SK-N-SH treated with all-trans-retinoic acid at 6 μM for 48 hours (cell line): ENCODE data around the gene MS4A14.

Experiments
- BACH2 ChIP-seq: fragments of 250-450 bp; sonication (Bioruptor Pico); IDR thresholded peaks from 2 replicates; pipeline ENCODE4 v1.9.0; 2021; ENCODE audit warnings: mild to moderate bottlenecking, borderline replicate concordance
- PPARA ChIP-seq: fragments of 250-450 bp; sonication (Bioruptor Pico); IDR thresholded peaks from 2 replicates; pipeline ENCODE4 v1.5.0; 2020; ENCODE audit warnings: mild to moderate bottlenecking, borderline replicate concordance
- TF ChIP-seq, protein P1 (sequence below): fragments of 250-450 bp; sonication (Bioruptor Pico); IDR thresholded peaks from 2 replicates; pipeline ENCODE4 v1.5.1; 2020; ENCODE audit warnings: low read depth, mild to moderate bottlenecking, moderate library complexity
- TF ChIP-seq, protein P2 (sequence below): fragments of 250-450 bp; sonication (Bioruptor Pico); IDR thresholded peaks from 2 replicates; pipeline ENCODE4 v1.8.0; 2020; ENCODE audit warnings: mild to moderate bottlenecking, moderate library complexity, borderline replicate concordance

DNA sequence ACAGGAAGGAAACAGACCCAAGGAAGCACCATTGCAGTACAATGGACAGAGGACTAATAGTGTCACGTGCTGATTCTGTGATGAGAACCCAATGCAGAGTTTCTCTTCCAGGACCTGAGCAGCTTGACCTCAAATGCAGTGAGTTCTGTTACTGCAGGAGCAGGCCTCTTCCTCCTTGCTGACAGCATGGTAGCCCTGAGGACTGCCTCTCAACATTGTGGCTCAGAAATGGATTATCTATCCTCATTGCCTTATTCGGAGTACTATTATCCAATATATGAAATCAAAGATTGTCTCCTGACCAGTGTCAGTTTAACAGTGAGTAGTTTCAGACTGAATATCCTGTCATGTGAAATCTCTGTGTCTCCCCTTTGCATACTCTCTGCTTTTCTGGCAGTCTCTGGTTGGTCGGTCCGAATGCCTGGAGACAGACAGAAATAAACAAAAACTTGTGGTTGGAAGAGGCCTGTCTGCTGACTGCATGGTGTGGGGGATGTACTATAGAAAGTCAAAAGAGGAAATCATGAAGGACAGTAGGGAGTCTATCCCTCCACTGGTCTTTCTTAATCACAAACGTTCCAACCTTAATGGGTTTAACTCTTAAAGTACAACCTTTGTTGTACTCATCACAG, 6.9 kb upstream of the MS4A14 start:
- TF ChIP-seq PPARA (CRISPR knock-in tag): no peak
- TF ChIP-seq, protein P1, sequence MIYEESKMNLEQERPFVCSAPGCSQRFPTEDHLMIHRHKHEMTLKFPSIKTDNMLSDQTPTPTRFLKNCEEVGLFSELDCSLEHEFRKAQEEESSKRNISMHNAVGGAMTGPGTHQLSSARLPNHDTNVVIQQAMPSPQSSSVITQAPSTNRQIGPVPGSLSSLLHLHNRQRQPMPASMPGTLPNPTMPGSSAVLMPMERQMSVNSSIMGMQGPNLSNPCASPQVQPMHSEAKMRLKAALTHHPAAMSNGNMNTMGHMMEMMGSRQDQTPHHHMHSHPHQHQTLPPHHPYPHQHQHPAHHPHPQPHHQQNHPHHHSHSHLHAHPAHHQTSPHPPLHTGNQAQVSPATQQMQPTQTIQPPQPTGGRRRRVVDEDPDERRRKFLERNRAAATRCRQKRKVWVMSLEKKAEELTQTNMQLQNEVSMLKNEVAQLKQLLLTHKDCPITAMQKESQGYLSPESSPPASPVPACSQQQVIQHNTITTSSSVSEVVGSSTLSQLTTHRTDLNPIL (CRISPR knock-in tag): no peak
- TF ChIP-seq, protein P2, sequence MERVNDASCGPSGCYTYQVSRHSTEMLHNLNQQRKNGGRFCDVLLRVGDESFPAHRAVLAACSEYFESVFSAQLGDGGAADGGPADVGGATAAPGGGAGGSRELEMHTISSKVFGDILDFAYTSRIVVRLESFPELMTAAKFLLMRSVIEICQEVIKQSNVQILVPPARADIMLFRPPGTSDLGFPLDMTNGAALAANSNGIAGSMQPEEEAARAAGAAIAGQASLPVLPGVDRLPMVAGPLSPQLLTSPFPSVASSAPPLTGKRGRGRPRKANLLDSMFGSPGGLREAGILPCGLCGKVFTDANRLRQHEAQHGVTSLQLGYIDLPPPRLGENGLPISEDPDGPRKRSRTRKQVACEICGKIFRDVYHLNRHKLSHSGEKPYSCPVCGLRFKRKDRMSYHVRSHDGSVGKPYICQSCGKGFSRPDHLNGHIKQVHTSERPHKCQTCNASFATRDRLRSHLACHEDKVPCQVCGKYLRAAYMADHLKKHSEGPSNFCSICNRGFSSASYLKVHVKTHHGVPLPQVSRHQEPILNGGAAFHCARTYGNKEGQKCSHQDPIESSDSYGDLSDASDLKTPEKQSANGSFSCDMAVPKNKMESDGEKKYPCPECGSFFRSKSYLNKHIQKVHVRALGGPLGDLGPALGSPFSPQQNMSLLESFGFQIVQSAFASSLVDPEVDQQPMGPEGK: no peak
- TF ChIP-seq BACH2: no peak
